SH-SY5Y (cell line): ENCODE results near the gene VAV2.

ENCODE experiments used
- GATA2 ChIP-seq: IDR thresholded peaks from 2 replicates; pipeline ENCODE4 v1.6.1; 2011; ENCODE audit warnings: mild to moderate bottlenecking, low read depth, low read length
- GATA3 ChIP-seq: IDR thresholded peaks from 2 replicates; pipeline ENCODE4 v1.6.1; 2011; ENCODE audit warnings: low read depth, mild to moderate bottlenecking, low read length, moderate library complexity

DNA sequence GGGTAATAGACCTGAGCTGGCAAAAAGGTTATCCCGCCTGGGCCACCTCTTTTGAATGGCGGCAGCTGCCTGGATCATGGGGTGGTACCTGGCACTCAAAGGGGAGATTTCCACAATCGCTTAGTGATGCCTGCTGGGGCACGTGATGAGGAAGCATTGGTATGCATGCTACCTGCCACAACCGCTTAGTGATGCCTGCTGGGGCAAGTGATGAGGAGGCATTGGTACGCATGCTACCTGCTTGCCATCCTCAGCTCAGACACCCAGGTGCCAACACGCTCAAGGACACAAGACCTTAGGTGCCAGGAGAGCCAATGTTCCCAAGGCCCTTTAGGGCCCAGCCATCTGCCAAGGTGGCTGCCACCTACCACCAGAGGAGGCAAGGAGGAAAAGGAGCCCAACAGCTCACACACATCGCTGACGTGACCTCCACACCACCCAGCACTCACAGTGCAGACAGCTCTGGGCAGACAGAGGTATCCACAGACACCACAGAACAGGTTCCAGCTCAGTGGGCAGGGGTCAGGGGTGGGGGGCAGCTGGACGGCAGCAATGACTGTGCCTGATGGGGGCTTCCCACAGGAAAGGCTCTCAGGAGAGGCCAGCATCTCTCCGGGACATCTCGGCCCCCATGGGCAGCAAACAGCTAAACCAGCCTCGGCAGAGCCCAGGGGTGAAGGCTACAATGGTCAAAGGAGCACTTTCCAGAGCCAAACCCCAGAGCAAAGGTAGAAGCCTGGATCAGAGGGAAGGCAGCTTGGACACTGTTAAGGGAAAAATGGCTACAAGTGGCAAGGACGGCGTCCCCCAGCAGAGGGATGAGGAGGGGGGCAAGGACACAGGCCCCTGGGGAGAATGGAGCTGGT lies 210.9 kb downstream of the VAV2 start:
- TF ChIP-seq GATA2 (no peak), GATA3 (no peak)
